Measurements from ENCODE around the gene ENTPD6.

GRCh38 chr20:25209911-25210310 lies 14.4 kb downstream of the ENTPD6 start:
- no peak for TF ChIP-seq CTCF (IDR thresholded peaks at IDR 0.05)
- TF ChIP-seq EZH2 (IDR thresholded peaks at IDR 0.05; ENCODE audit: borderline replicate concordance, insufficient read depth, low read depth, low read length, poor library complexity, severe bottlenecking), result no peak

Data from B cell (primary cell).